Astrocyte (in vitro differentiated cells and primary cell): ENCODE results near the gene VAT1L.

Experiments
- CTCF ChIP-seq: IDR thresholded peaks from 2 replicates; pipeline ENCODE4 v1.5.1; 2011; ENCODE audit warnings: low read depth, mild to moderate bottlenecking, inconsistent platforms, low read length, moderate library complexity; ENCODE audit not compliant: insufficient read depth
- EZH2 ChIP-seq: IDR thresholded peaks from 2 replicates; pipeline ENCODE4 v1.6.1; 2012; ENCODE audit warnings: mild to moderate bottlenecking, low read length, inconsistent platforms; ENCODE audit not compliant: insufficient read depth

DNA sequence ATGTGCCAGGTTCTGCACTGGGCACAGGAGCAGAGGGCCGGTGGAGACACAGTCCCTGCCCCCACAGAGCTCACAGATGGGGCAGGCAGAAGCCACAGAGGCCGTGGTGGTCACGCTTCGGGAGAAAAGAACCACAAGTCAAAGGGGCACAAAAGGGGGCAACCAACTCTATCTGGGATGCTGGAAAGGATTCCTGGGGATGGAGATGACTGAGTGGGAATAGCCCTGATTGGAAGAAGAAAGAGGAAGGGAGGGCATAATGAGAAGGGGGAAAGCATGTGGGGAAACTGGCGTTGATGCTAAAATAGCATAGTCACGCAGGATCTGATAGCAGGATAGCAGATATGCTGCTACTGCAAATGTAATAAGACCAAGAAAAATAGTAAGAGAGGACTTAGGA lies 69.7 kb downstream of the VAT1L start:
- TF ChIP-seq CTCF (no peak), EZH2 (no peak)
